ENCODE results near the gene CHD9. TPM values are rescaled to one million over a fixed set of nuclear protein-coding genes. Genes with fewer than 3 reads are reported as not detected.

The CHD9 gene
- total RNA-seq, 2 donors from 2014 or later: 10.8 to 15.9 TPM

- ATAC-seq: peak; percentile 81 to 86
- Mint-ChIP-seq H3K27ac (peak overlapping the region; percentile 77 to 89), H3K9me3 (no peaks in the 10 kb centered on the region), H3K36me3 (no peaks in the 10 kb centered on the region)
- DNase-seq (ENCODE audit: low spot score in 2 of 2): peak; percentile 42 to 85
Measured at GRCh38 chr16:53099318-53100130, 44.7 kb downstream of the CHD9 start.

- Mint-ChIP-seq H3K36me3 (no peaks in the 10 kb centered on the region), H3K9me3 (no peaks in the 10 kb centered on the region), H3K27ac (peak overlapping the region in 1 of 2 donors; percentile 77)
Measured at GRCh38 chr16:53100131-53100748, 45.4 kb downstream of the CHD9 start.

GRCh38 chr16:53100889-53101288 lies 46.1 kb downstream of the CHD9 start:
- no peaks in the 10 kb centered on the region for H3K36me3 Mint-ChIP-seq
- DNase-seq (ENCODE audit: low spot score in 2 of 2) (no peak), ATAC-seq (no peak)
- no peak overlapping the region for H3K27ac Mint-ChIP-seq
- no peaks in the 10 kb centered on the region for H3K9me3 Mint-ChIP-seq

More at GRCh38 chr16:53100131-53100748, 45.4 kb downstream of the CHD9 start:
- DNase-seq (ENCODE audit: low spot score in 2 of 2): no peak
- no peak for ATAC-seq

GRCh38 chr16:53103811-53104210 lies 49.0 kb downstream of the CHD9 start:
- no peak for DNase-seq (ENCODE audit: low spot score in 2 of 2)
- H3K36me3 Mint-ChIP-seq: no peaks in the 10 kb centered on the region
- no peak for ATAC-seq
- no peaks in the 10 kb centered on the region for H3K9me3 Mint-ChIP-seq
- H3K27ac Mint-ChIP-seq: no peak overlapping the region

- ATAC-seq (no peak), DNase-seq (ENCODE audit: low spot score in 2 of 2) (no peak)
- H3K27ac Mint-ChIP-seq: no peak overlapping the region
- no peaks in the 10 kb centered on the region for H3K9me3 Mint-ChIP-seq
- no peaks in the 10 kb centered on the region for H3K36me3 Mint-ChIP-seq
Measured at GRCh38 chr16:53105565-53105964, 50.8 kb downstream of the CHD9 start.

- ATAC-seq (no peak), DNase-seq (ENCODE audit: low spot score in 2 of 2) (no peak)
- H3K9me3 Mint-ChIP-seq: no peaks in the 10 kb centered on the region
- H3K36me3 Mint-ChIP-seq: no peaks in the 10 kb centered on the region
- H3K27ac Mint-ChIP-seq: no peak overlapping the region
Measured at GRCh38 chr16:53111078-53111791, 56.4 kb downstream of the CHD9 start.

GRCh38 chr16:53112015-53112414 lies 57.2 kb downstream of the CHD9 start:
- DNase-seq (ENCODE audit: low spot score in 2 of 2) (no peak), ATAC-seq (no peak)
- Mint-ChIP-seq H3K36me3 (no peaks in the 10 kb centered on the region), H3K27ac (no peak overlapping the region), H3K9me3 (no peaks in the 10 kb centered on the region)

- ATAC-seq (no peak), DNase-seq (ENCODE audit: low spot score in 2 of 2) (no peak)
- Mint-ChIP-seq H3K36me3 (no peaks in the 10 kb centered on the region), H3K27ac (no peak overlapping the region), H3K9me3 (no peaks in the 10 kb centered on the region)
Measured at GRCh38 chr16:53115047-53115446, 60.3 kb downstream of the CHD9 start.

- Mint-ChIP-seq H3K27ac (no peak overlapping the region), H3K36me3 (no peaks in the 10 kb centered on the region), H3K9me3 (no peaks in the 10 kb centered on the region)
- DNase-seq (ENCODE audit: low spot score in 2 of 2) (no peak), ATAC-seq (no peak)
Measured at GRCh38 chr16:53115773-53116172, 61.0 kb downstream of the CHD9 start.

- no peak for DNase-seq (ENCODE audit: low spot score in 2 of 2)
- ATAC-seq: no peak
- Mint-ChIP-seq H3K36me3 (peaks cover 0 to 8% of the 10 kb centered on the region in 2 donors), H3K27ac (no peak overlapping the region), H3K9me3 (peaks cover 0 to 5% of the 10 kb centered on the region in 2 donors)
Measured at GRCh38 chr16:53121043-53121620, 66.3 kb downstream of the CHD9 start.

- Mint-ChIP-seq H3K27ac (no peak overlapping the region), H3K9me3 (peaks cover 0 to 5% of the 10 kb centered on the region in 2 donors), H3K36me3 (peaks cover 0 to 8% of the 10 kb centered on the region in 2 donors)
- ATAC-seq: no peak
- DNase-seq (ENCODE audit: low spot score in 2 of 2): no peak
Measured at GRCh38 chr16:53121661-53122060, 66.9 kb downstream of the CHD9 start.

- DNase-seq (ENCODE audit: low spot score in 2 of 2) (no peak), ATAC-seq (no peak)
- H3K36me3 Mint-ChIP-seq: peaks cover 0 to 8% of the 10 kb centered on the region in 2 donors
- H3K9me3 Mint-ChIP-seq: peaks cover 0 to 5% of the 10 kb centered on the region in 2 donors
- H3K27ac Mint-ChIP-seq: no peak overlapping the region
Measured at GRCh38 chr16:53123747-53124146, 69.0 kb downstream of the CHD9 start.

GRCh38 chr16:53126390-53126789 lies 71.6 kb downstream of the CHD9 start:
- H3K36me3 Mint-ChIP-seq: peaks cover 0 to 8% of the 10 kb centered on the region in 2 donors
- ATAC-seq: no peak
- no peak overlapping the region for H3K27ac Mint-ChIP-seq
- peaks cover 0 to 5% of the 10 kb centered on the region in 2 donors for H3K9me3 Mint-ChIP-seq
- DNase-seq (ENCODE audit: low spot score in 2 of 2): no peak

GRCh38 chr16:53129281-53130158 lies 74.7 kb downstream of the CHD9 start:
- H3K36me3 Mint-ChIP-seq: no peaks in the 10 kb centered on the region
- DNase-seq (ENCODE audit: low spot score in 2 of 2): no peak
- no peaks in the 10 kb centered on the region for H3K9me3 Mint-ChIP-seq
- H3K27ac Mint-ChIP-seq: peak overlapping the region; percentile 29 to 52
- no peak for ATAC-seq

GRCh38 chr16:53130159-53131049 lies 75.6 kb downstream of the CHD9 start:
- H3K9me3 Mint-ChIP-seq: no peaks in the 10 kb centered on the region
- no peaks in the 10 kb centered on the region for H3K36me3 Mint-ChIP-seq
- DNase-seq (ENCODE audit: low spot score in 2 of 2) (peak; percentile 88 to 92), ATAC-seq (peak; percentile 76 to 93)
- H3K27ac Mint-ChIP-seq: peak overlapping the region in 1 of 2 donors; percentile 52

Data from activated naive CD4-positive, alpha-beta T cell treated with anti-CD3 and anti-CD28 coated beads, Interleukin-2, amount 50 U/mL, for 72 hours (primary cell).